GM19455 (cell line): ENCODE data around the gene FAH.

Experiments
- ATAC-seq: cut with Tn5 transposase; IDR thresholded peaks from one replicate; pipeline ENCODE4 v1.9.1; 2021; ENCODE audit not compliant: unreplicated experiment

FAH gene

DNA sequence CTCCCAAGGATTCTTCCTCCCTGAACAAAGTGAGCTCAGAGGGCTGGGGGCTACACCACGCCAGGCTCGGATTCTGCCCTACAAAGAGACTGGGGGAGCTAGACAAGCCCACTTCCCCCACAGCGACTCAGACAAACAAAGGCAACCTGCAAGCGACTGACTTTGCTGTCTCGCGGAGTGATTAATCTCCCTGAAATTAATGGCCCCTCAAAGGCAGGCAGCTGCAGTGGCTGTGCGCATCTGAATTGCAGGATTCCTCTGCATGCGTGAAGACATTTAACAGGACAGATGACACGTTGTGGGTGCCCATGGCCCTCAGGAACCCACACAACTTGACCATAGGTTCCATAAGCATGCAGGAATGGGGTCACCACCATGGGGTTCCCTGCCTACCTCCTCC, 80.8 kb downstream of the FAH start:
- no peak for ATAC-seq

DNA sequence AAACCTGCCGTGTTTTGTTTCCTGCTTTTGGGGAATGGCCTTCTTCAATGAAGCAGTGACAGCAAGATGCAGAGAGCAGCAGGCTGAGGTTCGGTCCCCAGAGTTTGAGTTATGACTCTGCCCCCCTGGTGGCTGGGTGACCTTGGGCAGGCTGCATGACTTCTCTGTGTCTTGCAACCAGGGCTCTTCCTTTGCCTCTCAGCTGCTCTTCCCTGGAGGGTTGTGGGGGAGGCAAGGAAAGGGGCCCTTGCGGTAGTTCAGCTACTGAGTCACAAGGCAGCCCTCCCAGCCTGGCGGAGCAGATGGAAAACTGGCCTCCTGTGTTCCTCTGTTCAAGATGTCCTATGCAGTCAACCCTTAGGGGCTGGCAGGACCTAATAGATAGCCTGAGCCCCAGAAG, 82.1 kb downstream of the FAH start:
- ATAC-seq = no peak
